GM12874 (cell line): ENCODE data around the gene IGFL2.

Source experiments
- CTCF ChIP-seq: IDR thresholded peaks from 2 replicates; pipeline ENCODE4 v1.5.1; 2011; ENCODE audit warnings: low read depth, mild to moderate bottlenecking, control low read depth, low read length, moderate library complexity; ENCODE audit not compliant: insufficient read depth

IGFL2 gene

GRCh38 chr19:46162731-46163130, 14.7 kb downstream of the IGFL2 start:
- TF ChIP-seq CTCF, result no peak

GRCh38 chr19:46173886-46174480, 25.9 kb downstream of the IGFL2 start:
- TF ChIP-seq CTCF, result no peak

GRCh38 chr19:46176116-46176860, 28.2 kb downstream of the IGFL2 start:
- no peak for TF ChIP-seq CTCF

GRCh38 chr19:46179076-46179759, 31.2 kb downstream of the IGFL2 start:
- TF ChIP-seq CTCF, result no peak

- no peak for TF ChIP-seq CTCF
Measured at GRCh38 chr19:46180701-46181387, 32.8 kb downstream of the IGFL2 start.

GRCh38 chr19:46181388-46181779, 33.3 kb downstream of the IGFL2 start:
- no peak for TF ChIP-seq CTCF

GRCh38 chr19:46182476-46182875, 34.4 kb downstream of the IGFL2 start:
- TF ChIP-seq CTCF, result no peak
